GM18499 (cell line): Measurements from ENCODE around the gene OR2K2.
"Not testable (repeated sequence)": the region's sequence is repeated elsewhere in the genome, so short reads cannot be mapped to it uniquely, and the experiment has no call there.

Experiments used
- ATAC-seq: cut with Tn5 transposase; IDR thresholded peaks from one replicate; pipeline ENCODE4 v1.9.1; 2021; ENCODE audit warnings: moderate number of reproducible peaks; ENCODE audit not compliant: insufficient read depth, unreplicated experiment

Gene OR2K2

GRCh38 chr9:111330124-111330523, at the start of gene OR2K2:
Gene OR2K2 (minus strand): TSS chr9:111330224. CDS start chr9:111328433, 1,791 bp downstream.
- no peak for ATAC-seq

GRCh38 chr9:111375817-111376564, 46.0 kb upstream of the OR2K2 start:
- ATAC-seq = no peak

- no peak for ATAC-seq
These were observed 45.0 kb upstream of the OR2K2 start for GRCh38 chr9:111375062-111375461.

GRCh38 chr9:111372297-111372696, 42.3 kb upstream of the OR2K2 start:
- ATAC-seq = no peak

- ATAC-seq = no peak
These were observed 37.0 kb upstream of the OR2K2 start for GRCh38 chr9:111366978-111367377.

- ATAC-seq = no peak
These were observed 32.5 kb upstream of the OR2K2 start for GRCh38 chr9:111362526-111362925.

- ATAC-seq = no peak
These were observed 30.9 kb upstream of the OR2K2 start for GRCh38 chr9:111360881-111361280.

GRCh38 chr9:111356481-111357244, 26.6 kb upstream of the OR2K2 start:
- ATAC-seq = no peak

GRCh38 chr9:111352545-111352944, 22.5 kb upstream of the OR2K2 start:
- ATAC-seq = no peak

- no peak for ATAC-seq
These were observed 20.5 kb upstream of the OR2K2 start for GRCh38 chr9:111350556-111350955.

- ATAC-seq = no peak
These were observed 19.7 kb upstream of the OR2K2 start for GRCh38 chr9:111349766-111350165.

- ATAC-seq = no peak
These were observed 18.8 kb upstream of the OR2K2 start for GRCh38 chr9:111348821-111349271.

GRCh38 chr9:111334318-111334863, 4.4 kb upstream of the OR2K2 start:
- ATAC-seq = not testable (repeated sequence)

- ATAC-seq = no peak
These were observed 9.4 kb downstream of the OR2K2 start for GRCh38 chr9:111320631-111321030.

- ATAC-seq = no peak
These were observed 13.2 kb downstream of the OR2K2 start for GRCh38 chr9:111316796-111317195.

GRCh38 chr9:111305914-111306313, 24.1 kb downstream of the OR2K2 start:
- ATAC-seq = no peak

GRCh38 chr9:111304000-111304399, 26.0 kb downstream of the OR2K2 start:
- ATAC-seq = not testable (repeated sequence)

GRCh38 chr9:111301195-111301594, 28.8 kb downstream of the OR2K2 start:
- ATAC-seq = no peak

GRCh38 chr9:111300140-111300735, 29.8 kb downstream of the OR2K2 start:
- no peak for ATAC-seq

GRCh38 chr9:111299599-111299966, 30.4 kb downstream of the OR2K2 start:
- not testable (repeated sequence) for ATAC-seq
